Activated CD8-positive, alpha-beta memory T cell treated with anti-CD3 and anti-CD28 coated beads, Interleukin-2, amount 10 ng/mL, durations not matched to agents 7 days and 5 days (primary cell): Measurements from ENCODE around the gene TMEM169. TPM values are rescaled to one million over a fixed set of nuclear protein-coding genes. Genes with fewer than 3 reads are reported as not detected.
"Not testable (repeated sequence)": the region's sequence is repeated elsewhere in the genome, so short reads cannot be mapped to it uniquely, and the experiment has no call there.

Experiments used
- ATAC-seq: fragments of 150-1000 bp; cut with Tn5 transposase; one replicate; pipeline ENCODE4 v1.10.0; 2021; ENCODE audit warnings: moderate library complexity
- CTCF ChIA-PET: fragments of 350-600 bp; sonication (Branson Sonifier 250); formaldehyde crosslinking; loops from one replicate; lab custom pipeline; 2021; ENCODE audit warnings: antibody characterized with exemption; lab: Charles Lee
- DNase-seq: peaks from one replicate; pipeline ENCODE4 v3.0.0-alpha.2; 2020
- H3K27ac Mint-ChIP-seq: one replicate; pipeline ENCODE4 v1.8.0; 2021; ENCODE audit warnings: mild to moderate bottlenecking, mixed read lengths
- H3K27me3 Mint-ChIP-seq: one replicate; pipeline ENCODE4 v1.8.0; 2021; ENCODE audit warnings: mixed read lengths
- H3K36me3 Mint-ChIP-seq: one replicate; pipeline ENCODE4 v1.8.0; 2021; ENCODE audit warnings: mild to moderate bottlenecking, mixed read lengths
- H3K4me1 Mint-ChIP-seq: one replicate; pipeline ENCODE4 v1.8.0; 2021; ENCODE audit warnings: mixed read lengths
- H3K4me3 Mint-ChIP-seq: one replicate; pipeline ENCODE4 v1.8.0; 2021; ENCODE audit warnings: mild to moderate bottlenecking, moderate library complexity, mixed read lengths
- H3K9me3 Mint-ChIP-seq: one replicate; pipeline ENCODE4 v1.8.0; 2022; ENCODE audit warnings: low read depth, mixed read lengths
- total RNA-seq, 2 experiments: library from RNA; stranded (reverse); gene quantifications; one replicate each; pipeline ENCODE4 v1.2.3, GENCODE V29; 2021

TMEM169 gene
- total RNA-seq, 2 experiments from 2014 or later, result 0.75 to 1.1 TPM

GRCh38 chr2:216074794-216075193, 6.9 kb upstream of the TMEM169 start:
- no peak overlapping the region for H3K4me3 Mint-ChIP-seq
- ATAC-seq (no peak), DNase-seq (no peak)
- peaks cover 22% of the 10 kb centered on the region for H3K4me1 Mint-ChIP-seq
- H3K27ac Mint-ChIP-seq, result no peak overlapping the region
- CTCF ChIA-PET, result interaction anchor here (1.2 to 1.7 kb wide), 2 partner anchors 9 to 20 kb away, joined by 3 to 5 read pairs; no protein-coding TSS in a partner anchor
- H3K9me3 Mint-ChIP-seq, result no peaks in the 10 kb centered on the region
- no peaks in the 10 kb centered on the region for H3K27me3 Mint-ChIP-seq
- H3K36me3 Mint-ChIP-seq, result peaks cover 26% of the 10 kb centered on the region

DNA sequence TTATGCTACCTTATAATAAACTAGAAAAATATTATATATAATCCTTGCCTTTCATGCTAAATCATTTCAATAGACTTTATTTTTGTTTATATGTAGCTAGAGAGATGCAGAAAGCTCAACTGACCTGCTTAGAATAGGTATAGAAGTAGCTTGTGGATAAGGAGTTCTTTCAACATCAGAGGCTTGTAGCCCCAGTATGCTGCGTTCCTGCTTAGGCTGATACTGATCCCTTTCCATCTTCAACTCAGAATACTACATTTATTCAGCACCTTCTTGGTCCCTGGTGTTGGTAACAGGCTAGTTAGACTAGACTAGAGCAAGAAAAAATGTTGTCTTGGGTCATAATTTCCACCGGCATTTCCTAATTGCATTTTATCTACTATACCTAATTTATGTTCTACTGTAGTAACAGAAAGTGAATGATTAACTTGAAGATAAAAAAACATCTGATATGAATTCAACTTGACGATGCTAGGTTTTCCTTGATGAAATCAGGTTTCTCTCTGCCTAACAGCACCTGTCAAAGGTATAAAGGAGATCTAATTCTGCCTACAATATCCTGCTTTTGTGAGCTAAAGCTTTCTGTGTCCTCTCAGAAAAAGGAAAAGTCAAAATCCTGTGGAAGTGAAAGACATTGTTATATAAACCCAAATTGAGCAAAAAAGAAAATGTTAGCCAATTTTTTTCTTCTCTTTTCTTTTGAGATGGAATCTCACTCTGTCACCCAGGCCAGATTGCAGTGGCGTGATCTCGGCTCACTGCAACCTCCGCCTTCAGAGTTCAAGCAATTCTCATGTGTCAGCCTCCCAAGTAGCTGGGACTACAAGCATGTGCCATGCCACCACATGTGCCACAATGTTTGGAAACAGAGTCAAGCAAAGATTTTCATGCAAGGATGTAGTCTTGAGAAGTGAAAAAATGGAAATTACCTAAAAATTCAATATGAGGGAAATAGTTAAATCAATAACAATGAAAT, 5.9 kb upstream of the TMEM169 start:
- DNase-seq (no peak), ATAC-seq (no peak)
- Mint-ChIP-seq H3K4me3 (no peak overlapping the region), H3K36me3 (peaks cover 26% of the 10 kb centered on the region), H3K4me1 (peaks cover 30% of the 10 kb centered on the region), H3K27me3 (no peaks in the 10 kb centered on the region), H3K27ac (no peak overlapping the region), H3K9me3 (no peaks in the 10 kb centered on the region)
- CTCF ChIA-PET, result interaction anchor here (1.2 to 1.7 kb wide), 2 partner anchors 8 to 21 kb away, joined by 3 to 5 read pairs; no protein-coding TSS in a partner anchor

DNA sequence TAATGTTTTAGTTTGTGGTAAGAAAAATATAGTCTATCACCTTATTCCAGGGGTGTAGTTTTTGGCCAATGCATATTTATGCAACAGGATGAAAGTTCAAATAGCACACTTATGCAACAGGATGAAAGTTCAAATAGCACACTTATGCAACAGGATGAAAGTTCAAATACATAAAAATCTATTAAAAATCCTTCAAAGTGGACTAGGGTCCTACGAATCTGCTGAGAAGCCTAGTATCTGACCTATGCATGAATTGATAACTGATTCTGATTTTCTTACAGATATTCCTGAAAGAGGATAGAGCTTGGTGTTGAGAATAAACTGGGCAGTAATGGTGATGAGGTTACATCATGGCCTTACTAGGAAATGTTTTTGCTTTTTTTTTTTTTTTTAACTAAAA, 2.9 kb upstream of the TMEM169 start:
- Mint-ChIP-seq H3K9me3 (no peaks in the 10 kb centered on the region), H3K27me3 (no peaks in the 10 kb centered on the region), H3K4me3 (no peak overlapping the region), H3K27ac (no peak overlapping the region), H3K4me1 (peaks cover 52% of the 10 kb centered on the region), H3K36me3 (peaks cover 18% of the 10 kb centered on the region)
- ATAC-seq (no peak), DNase-seq (no peak)
- CTCF ChIA-PET, result no interaction called here

- H3K27me3 Mint-ChIP-seq, H3K9me3 Mint-ChIP-seq, ATAC-seq, H3K27ac Mint-ChIP-seq, DNase-seq: not testable (repeated sequence)
- H3K4me3 Mint-ChIP-seq, result peak overlapping the region; percentile 87
- H3K4me1 Mint-ChIP-seq, result peaks cover 53% of the 10 kb centered on the region
- peaks cover 13% of the 10 kb centered on the region for H3K36me3 Mint-ChIP-seq
- CTCF ChIA-PET, result interaction anchor here (1.2 to 1.5 kb wide), 2 partner anchors 13 to 46 kb away, joined by 3 to 4 read pairs; no protein-coding TSS in a partner anchor
Observed at GRCh38 chr2:216080048-216080447, 1.7 kb upstream of the TMEM169 start.

DNA sequence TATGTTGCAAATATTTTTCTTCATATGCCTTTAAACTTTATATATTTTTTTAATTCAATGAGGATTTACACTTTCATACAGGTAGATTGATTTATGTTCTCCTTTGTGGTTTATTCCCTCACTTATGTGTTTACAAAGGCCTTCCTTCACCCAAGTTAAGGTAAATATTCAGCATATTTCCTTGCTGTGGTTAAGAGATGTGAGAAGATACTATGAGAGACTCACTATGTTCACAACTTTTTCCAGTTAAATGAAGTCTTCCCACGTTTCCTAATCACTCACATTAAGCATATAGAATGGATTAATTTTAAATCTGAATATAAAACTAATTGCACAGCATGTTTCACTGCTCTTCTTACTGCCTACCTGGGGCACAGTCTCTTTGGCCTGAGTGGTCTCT, 707 bp upstream of the TMEM169 start:
- peaks cover 55% of the 10 kb centered on the region for H3K4me1 Mint-ChIP-seq

GRCh38 chr2:216082117-216082711, 495 bp downstream of the TMEM169 start:
- H3K27ac Mint-ChIP-seq, result peak overlapping the region; percentile 83
- peak; percentile 17 for ATAC-seq
- H3K36me3 Mint-ChIP-seq, result peaks cover 8% of the 10 kb centered on the region
- CTCF ChIA-PET, result interaction anchor here (1.0 to 4.6 kb wide), 8 partner anchors 9 to 67 kb away, joined by 3 to 28 read pairs (median 4); partner anchors contain the start of gene XRCC5
- H3K4me1 Mint-ChIP-seq, result peaks cover 58% of the 10 kb centered on the region
- peak overlapping the region; percentile 87 for H3K4me3 Mint-ChIP-seq
- no peaks in the 10 kb centered on the region for H3K9me3 Mint-ChIP-seq
- no peaks in the 10 kb centered on the region for H3K27me3 Mint-ChIP-seq
- no peak for DNase-seq

More for the DNA sequence above, 707 bp upstream of the TMEM169 start:
- H3K9me3 Mint-ChIP-seq, result no peaks in the 10 kb centered on the region
- peak overlapping the region; percentile 83 for H3K27ac Mint-ChIP-seq
- H3K27me3 Mint-ChIP-seq, result no peaks in the 10 kb centered on the region
- no peak for DNase-seq
- H3K4me3 Mint-ChIP-seq, result peak overlapping the region; percentile 87
- peaks cover 10% of the 10 kb centered on the region for H3K36me3 Mint-ChIP-seq
- CTCF ChIA-PET, result interaction anchor here (1.0 to 4.6 kb wide), 7 partner anchors 12 to 66 kb away, joined by 3 to 28 read pairs (median 5); partner anchors contain the start of gene XRCC5
- ATAC-seq, result no peak

DNA sequence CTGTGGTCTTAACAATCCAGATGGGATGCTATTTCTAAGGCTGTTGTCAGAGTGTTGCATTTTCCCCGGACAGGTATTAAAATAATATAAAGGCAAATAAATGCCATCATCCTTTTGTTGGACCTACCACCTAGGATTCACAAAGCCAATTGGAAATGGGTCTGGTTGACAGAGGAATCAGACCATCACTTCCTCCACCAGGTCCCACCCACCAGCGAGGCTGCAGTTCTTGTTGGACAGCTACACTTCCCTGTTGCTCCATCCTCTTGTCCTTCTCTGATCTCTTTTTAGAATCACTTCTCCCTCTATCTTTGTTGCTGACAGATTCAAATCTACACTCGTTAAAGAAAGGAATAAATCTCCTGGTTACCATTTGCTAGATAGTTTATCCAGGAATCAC, 1.1 kb downstream of the TMEM169 start:
- H3K27me3 Mint-ChIP-seq, result no peaks in the 10 kb centered on the region
- DNase-seq, result no peak

GRCh38 chr2:216083464-216084281, 2.0 kb downstream of the TMEM169 start:
- Mint-ChIP-seq H3K36me3 (peaks cover 8% of the 10 kb centered on the region), H3K4me1 (peaks cover 57% of the 10 kb centered on the region), H3K9me3 (no peaks in the 10 kb centered on the region), H3K4me3 (no peak overlapping the region), H3K27ac (peak overlapping the region; percentile 84), H3K27me3 (no peaks in the 10 kb centered on the region)
- CTCF ChIA-PET, result interaction anchor here (0.8 to 4.6 kb wide), 10 partner anchors 8 to 321 kb away, joined by 3 to 28 read pairs (median 4); partner anchors contain the start of gene XRCC5
- DNase-seq (no peak), ATAC-seq (no peak)

More for the DNA sequence above, 1.1 kb downstream of the TMEM169 start:
- Mint-ChIP-seq H3K27ac (peak overlapping the region; percentile 58), H3K36me3 (peaks cover 8% of the 10 kb centered on the region), H3K4me1 (peaks cover 58% of the 10 kb centered on the region), H3K9me3 (no peaks in the 10 kb centered on the region), H3K4me3 (peak overlapping the region; percentile 87)
- CTCF ChIA-PET, result interaction anchor here (1.0 to 4.6 kb wide), 4 partner anchors 9 to 50 kb away, joined by 3 to 28 read pairs (median 4); partner anchors contain the start of gene XRCC5
- no peak for ATAC-seq

DNA sequence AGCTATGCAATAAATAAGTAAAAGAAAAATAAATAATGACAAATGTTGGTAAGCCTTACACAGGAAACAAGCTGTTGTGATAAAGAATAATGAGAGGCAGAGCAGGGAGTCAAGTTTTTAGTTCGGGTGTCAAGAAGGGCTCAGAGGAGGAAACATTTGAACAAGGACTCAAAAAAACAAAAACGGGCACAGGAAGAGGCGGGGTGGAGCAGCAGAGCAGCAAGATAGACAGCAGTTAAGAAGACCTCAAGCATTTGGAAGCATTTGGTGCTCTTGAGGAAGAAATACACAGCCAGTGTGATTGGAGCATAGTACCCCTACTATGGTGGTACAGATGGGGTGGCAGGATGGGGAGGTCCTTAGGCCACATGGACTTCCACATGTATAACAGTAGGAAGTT, 2.8 kb downstream of the TMEM169 start:
- H3K4me1 Mint-ChIP-seq, result peaks cover 57% of the 10 kb centered on the region
- DNase-seq, result peak; percentile 55
- peaks cover 10% of the 10 kb centered on the region for H3K36me3 Mint-ChIP-seq

GRCh38 chr2:216086207-216086893, 4.6 kb downstream of the TMEM169 start:
- DNase-seq (no peak), ATAC-seq (no peak)
- CTCF ChIA-PET, result interaction anchor here (1.1 to 2.1 kb wide), 4 partner anchors 27 to 74 kb away, joined by 3 to 8 read pairs (median 4); no protein-coding TSS in a partner anchor
- H3K9me3 Mint-ChIP-seq, result no peaks in the 10 kb centered on the region
- no peak overlapping the region for H3K27ac Mint-ChIP-seq
- peaks cover 61% of the 10 kb centered on the region for H3K4me1 Mint-ChIP-seq
- H3K4me3 Mint-ChIP-seq, result no peak overlapping the region
- no peaks in the 10 kb centered on the region for H3K27me3 Mint-ChIP-seq
- H3K36me3 Mint-ChIP-seq, result peaks cover 10% of the 10 kb centered on the region

More for the DNA sequence above, 2.8 kb downstream of the TMEM169 start:
- Mint-ChIP-seq H3K27ac (peak overlapping the region; percentile 84), H3K27me3 (no peaks in the 10 kb centered on the region), H3K4me3 (peak overlapping the region; percentile 20), H3K9me3 (no peaks in the 10 kb centered on the region)
- no peak for ATAC-seq
- CTCF ChIA-PET, result interaction anchor here (1.0 to 4.6 kb wide), 6 partner anchors 18 to 134 kb away, joined by 3 to 28 read pairs (median 4); partner anchors contain the start of gene XRCC5

- Mint-ChIP-seq H3K9me3 (no peaks in the 10 kb centered on the region), H3K27ac (peak overlapping the region; percentile 63), H3K27me3 (peaks cover 3% of the 10 kb centered on the region), H3K36me3 (peaks cover 6% of the 10 kb centered on the region), H3K4me1 (peaks cover 25% of the 10 kb centered on the region), H3K4me3 (no peak overlapping the region)
- CTCF ChIA-PET, result interaction anchor here (0.6 to 1.6 kb wide), 4 partner anchors 10 to 29 kb away, joined by 3 to 9 read pairs (median 4); partner anchors contain the start of gene XRCC5
- DNase-seq, result no peak
- peak; percentile 51 for ATAC-seq
Observed at GRCh38 chr2:216090369-216090786, 8.7 kb downstream of the TMEM169 start.

DNA sequence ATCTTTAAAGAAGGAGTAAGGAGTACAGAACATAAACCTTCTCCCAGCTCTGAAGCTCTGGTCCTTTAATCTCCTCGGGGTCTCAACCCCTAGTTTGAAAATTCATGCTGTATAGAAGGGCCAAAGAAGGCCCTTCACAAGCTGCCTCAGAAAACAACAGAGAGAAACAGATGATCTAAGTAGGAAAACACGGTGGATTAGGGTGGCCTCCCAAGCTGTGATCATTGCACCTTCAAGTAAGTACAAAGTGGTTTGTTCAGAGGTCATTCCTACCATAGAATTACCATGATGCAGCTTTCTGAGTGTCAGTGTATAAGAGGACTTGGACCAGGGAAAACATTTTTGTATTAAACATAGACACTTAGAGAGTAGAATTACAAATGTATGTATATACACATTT, 10.9 kb downstream of the TMEM169 start:
- Mint-ChIP-seq H3K4me3 (no peak overlapping the region), H3K9me3 (no peaks in the 10 kb centered on the region), H3K27me3 (peaks cover 3% of the 10 kb centered on the region), H3K36me3 (peaks cover 5% of the 10 kb centered on the region), H3K4me1 (peaks cover 19% of the 10 kb centered on the region), H3K27ac (no peak overlapping the region)
- DNase-seq (no peak), ATAC-seq (no peak)
- CTCF ChIA-PET, result interaction anchor here (4.3 kb wide), 1 partner anchor 16 kb away, joined by 12 read pairs; the partner anchor contains the start of gene XRCC5
